Limb (tissue), 2 donors: Measurements from ENCODE around the gene FTSJ1.
"Not testable (repeated sequence)": the region's sequence is repeated elsewhere in the genome, so short reads cannot be mapped to it uniquely, and the experiment has no call there.

Source experiments
- DNase-seq, 2 donors: peaks; one replicate each; pipeline ENCODE4 v3.0.0-alpha.2; 2016; ENCODE audit errors: extremely low spot score in 2 of 2

FTSJ1 gene

DNA sequence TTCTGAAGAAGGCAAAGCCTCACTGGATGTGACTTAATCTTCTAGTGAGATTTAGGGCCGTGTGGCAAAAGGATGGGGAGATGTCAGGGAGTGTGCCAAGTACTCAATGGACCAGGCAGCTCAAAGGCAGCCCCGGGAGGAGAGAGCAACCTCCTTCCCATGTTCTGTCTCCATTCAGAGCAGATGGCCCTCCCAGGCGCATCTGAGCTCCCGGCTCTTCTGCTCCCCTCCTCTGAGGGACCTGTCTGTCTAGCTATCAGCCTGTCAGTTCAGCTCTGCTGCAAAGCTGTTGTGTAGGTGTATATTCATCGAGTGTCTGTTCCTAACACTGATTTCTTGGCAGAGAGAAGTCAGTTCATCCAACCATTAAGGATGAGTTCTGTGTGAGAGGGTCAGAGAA, 21.9 kb downstream of the FTSJ1 start:
- no peak for DNase-seq

- DNase-seq: no peak
Measured at GRCh38 chrX:48498374-48498809, 22.4 kb downstream of the FTSJ1 start.

- no peak for DNase-seq
Measured at GRCh38 chrX:48504261-48504660, 28.3 kb downstream of the FTSJ1 start.

- DNase-seq: no peak
Measured at GRCh38 chrX:48505481-48505880, 29.5 kb downstream of the FTSJ1 start.

DNA sequence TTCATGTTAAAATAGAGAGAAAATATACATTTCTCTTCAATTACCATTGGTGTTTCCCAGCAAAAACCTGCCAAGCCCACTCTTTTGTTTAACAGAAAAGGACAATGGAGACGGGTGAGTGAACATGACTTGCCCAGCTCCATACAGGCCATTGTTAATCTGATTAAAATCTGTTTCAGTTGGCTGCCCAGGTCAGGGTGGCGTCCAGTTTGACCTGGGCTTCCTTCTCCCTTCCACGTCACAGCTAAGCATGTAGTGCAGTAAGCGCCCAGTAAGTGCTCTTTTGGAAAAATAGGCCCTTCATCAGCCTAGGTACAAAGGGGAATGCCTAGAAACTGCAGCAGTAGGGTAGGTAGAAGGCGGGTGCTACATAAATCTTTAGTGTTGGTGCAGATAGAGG, 31.2 kb downstream of the FTSJ1 start:
- no peak for DNase-seq

DNA sequence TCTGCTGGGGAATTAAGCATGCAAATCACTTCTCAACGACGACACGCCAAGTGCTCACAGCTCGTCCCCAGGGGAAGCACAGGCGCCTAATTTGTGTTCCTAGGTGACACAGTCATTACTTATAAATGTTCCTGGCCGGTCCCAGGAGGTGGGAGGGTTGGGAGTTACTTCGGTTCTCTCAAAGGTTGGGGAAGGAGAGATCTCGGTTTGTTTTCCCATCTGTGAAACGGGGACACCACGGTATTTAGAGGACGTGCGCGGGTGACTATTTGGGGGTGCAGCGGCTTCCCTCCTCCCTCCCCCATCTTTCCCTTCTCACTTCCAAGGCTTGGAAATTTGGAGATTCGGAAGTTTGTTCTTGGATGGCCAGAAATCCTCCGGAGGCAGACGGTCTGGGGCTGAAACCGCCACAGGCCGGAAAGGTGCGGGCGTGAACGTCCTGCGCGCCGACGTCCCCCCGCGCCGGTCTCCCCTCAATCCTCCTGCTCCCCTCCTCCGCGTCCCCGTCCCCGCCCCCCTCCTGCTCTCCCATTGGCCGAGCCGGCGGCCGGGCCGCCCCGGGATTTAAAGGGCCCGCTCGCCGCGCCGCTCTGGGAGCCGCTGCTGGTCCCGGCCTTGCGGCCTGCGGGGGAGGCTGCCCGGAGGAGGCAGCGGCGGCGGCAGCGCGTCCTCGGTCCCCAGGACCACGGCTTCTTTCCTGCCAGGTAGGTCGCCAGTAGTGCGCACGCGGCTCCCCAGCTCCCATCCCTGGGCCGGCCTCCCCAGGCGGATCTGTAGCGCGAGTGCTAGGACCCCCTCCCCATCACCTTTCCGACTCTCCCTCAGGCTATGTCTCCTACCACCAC, 32.6 kb downstream of the FTSJ1 start, which contains the start of gene PORCN:
TSS of gene PORCN (plus strand) at position 593 of the 845 bp plus-strand sequence. CDS start 829 bp downstream, outside the sequence.
- peak; percentile 32 to 84 for DNase-seq

- DNase-seq: no peak
Measured at GRCh38 chrX:48509245-48509590, 33.2 kb downstream of the FTSJ1 start.

DNA sequence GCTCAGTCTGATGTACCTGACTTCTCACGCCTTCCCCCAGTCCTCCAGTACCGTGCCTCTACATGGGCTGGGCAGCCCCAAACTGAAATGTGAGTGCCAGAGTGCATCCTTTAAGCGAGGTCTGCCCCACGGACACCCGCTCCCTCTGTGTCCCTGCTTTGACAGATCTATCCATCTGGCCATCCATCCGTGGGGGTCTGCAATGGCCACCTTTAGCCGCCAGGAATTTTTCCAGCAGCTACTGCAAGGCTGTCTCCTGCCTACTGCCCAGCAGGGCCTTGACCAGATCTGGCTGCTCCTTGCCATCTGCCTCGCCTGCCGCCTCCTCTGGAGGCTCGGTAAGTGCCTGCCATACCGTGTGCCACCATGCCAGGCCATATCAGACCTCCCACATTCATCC, 33.6 kb downstream of the FTSJ1 start:
- DNase-seq: no peak

GRCh38 chrX:48511560-48511959, 35.6 kb downstream of the FTSJ1 start:
- no peak for DNase-seq

DNA sequence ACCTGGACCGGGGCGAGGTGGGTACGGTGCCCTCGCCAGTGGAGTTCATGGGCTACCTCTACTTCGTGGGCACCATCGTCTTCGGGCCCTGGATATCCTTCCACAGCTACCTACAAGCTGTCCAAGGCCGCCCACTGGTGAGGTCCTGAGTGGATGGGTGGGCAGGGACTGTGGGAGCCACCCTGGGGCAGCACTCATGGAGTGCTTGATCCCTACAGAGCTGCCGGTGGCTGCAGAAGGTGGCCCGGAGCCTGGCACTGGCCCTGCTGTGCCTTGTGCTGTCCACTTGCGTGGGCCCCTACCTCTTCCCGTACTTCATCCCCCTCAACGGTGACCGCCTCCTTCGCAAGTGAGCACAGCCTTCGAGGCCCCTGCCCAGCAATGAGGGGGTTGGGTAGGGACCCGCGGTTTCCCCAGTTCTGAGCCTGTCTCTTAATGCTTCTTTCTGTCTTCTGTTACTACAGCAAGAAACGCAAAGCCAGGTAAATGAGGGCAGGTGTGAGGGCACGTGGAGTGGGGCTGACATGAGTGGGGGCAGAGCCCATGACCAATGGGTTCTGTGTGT, 36.5 kb downstream of the FTSJ1 start:
- no peak for DNase-seq

- no peak for DNase-seq
Measured at GRCh38 chrX:48513670-48514069, 37.7 kb downstream of the FTSJ1 start.

GRCh38 chrX:48514126-48514806, 38.3 kb downstream of the FTSJ1 start:
- no peak for DNase-seq

DNA sequence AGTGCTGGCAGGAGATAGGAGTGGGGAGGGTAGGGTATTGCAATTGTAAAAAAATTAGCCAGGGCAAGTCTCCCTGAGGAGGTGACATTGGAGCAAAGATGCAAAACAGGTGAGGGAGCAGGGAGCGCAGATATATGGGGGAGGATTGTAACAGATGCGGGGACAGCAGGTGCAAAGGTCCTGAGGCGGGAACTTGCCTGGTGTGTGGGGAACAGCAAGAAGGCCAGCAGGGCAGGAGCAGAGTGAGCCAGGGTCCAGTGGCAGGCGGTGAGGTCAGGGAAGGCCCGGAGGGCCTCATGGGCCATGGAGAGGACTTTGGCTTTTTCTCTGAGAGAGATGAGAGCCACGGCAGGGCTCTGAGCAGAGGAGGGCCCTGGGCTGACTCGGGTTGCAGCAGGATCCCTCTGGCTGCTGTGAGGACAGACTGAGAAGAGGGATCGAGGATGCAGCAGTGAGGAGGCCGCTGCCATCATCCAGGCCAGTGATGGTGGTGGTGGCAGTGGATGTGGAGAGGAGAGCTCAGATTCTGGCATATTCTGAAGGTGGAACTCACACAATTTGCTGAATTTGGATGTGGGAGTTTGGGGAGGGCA, 39.0 kb downstream of the FTSJ1 start:
- no peak for DNase-seq

DNA sequence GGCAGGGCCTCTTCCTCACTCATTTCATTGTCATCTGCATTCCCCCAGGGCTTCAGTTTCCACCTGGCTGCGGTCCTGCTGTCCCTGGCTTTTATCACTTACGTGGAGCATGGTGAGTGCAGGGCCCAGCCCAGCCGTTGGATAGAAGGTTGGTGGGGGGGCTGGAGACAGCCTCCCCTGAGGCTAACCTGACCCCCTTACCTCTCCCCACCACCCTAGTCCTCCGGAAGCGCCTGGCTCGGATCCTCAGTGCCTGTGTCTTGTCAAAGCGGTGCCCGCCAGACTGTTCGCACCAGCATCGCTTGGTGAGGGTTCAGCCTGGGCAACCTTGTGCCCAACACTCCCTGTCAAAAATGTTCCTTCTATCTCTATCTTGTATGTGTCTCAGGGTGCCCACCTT, 39.8 kb downstream of the FTSJ1 start:
- no peak for DNase-seq

DNA sequence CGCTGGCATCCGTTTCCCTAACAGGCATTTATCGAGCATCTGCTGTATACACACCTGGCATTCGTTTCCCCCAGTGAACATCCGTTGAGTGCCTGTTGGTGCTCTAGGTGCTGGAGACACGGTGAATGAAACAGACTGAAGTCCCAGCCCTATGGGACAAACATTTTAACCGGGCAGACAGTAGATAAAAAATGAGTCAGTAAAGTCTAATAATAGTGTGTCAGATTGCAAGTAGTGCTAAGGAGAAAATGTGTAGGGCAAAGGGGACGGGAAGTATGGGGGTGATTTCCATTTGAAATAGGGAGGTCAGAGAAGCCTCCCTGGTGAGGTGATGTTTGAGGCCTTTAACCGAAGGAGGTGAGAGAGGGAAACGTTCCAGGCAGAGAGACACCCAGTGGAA, 40.3 kb downstream of the FTSJ1 start:
- DNase-seq: no peak

DNA sequence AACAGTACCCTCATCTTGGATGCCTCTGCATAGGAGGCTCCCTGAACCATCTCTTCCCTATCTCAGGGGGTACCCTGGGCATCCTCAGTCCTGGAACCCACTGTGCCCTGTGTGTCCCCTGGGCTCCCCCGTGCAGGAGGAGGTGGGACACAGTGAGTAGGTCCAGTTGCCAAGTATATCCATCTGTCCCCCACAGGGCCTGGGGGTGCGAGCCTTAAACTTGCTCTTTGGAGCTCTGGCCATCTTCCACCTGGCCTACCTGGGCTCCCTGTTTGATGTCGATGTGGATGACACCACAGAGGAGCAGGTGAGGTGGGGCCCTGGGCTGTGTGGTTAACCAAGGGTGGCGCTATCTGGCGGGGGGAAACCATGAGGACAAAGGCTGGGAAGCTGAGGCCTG, 41.0 kb downstream of the FTSJ1 start:
- no peak for DNase-seq

DNA sequence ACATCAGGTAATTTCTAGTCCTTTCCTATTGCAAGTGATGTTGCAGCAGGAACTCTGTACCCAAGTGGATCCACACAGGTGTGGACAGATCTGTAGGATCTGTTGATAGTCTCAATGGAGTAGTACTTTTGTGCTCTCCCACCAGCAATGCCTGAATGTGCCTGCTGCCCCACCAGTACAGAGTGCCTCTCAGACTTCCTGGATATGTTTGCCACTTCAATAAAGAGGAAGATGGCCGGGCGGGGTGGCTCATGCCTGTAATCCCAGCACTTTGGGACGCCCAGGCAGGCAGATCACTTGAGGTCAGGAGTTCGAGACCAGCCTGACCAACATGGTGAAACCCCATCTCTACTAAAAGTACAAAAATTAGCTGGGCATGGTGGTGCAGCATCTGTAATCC, 43.5 kb downstream of the FTSJ1 start:
- DNase-seq: not testable (repeated sequence)

DNA sequence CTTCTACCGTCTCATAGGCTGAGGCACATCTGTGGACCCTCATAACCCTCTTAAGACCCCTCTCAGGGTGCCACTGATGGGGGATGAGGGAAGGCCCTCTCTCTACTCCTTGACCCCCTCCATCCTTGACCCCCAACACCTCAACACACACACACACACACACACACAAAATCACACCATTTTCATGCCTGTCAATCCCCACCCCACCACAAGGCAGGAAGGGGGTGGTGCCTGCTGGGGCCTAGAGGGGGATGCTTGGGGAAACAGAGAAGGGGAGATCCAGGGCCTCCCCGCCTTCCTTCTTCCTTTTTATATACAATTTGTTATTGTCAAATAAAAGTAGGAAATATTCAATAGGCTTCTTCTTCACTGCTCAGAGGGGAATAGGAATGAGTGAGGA, 44.5 kb downstream of the FTSJ1 start:
- DNase-seq: no peak

DNA sequence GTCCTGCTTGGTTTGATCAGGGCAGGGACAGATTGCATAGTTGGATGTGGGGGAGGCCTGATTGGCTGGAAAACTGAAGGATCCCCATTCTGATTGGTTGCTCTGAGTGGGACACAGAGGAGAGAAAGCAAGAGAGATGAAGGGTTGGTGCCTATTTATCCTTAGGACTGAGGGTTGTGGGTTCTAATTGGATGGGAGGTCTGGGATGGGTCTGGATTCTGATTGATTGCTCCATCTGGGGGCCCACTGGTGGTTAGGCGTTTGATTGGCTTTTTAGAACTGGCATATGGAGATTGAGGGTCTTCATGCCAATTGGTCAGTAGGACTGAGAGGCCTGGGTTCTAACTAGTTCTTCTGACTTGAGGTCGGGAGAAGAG, 45.0 kb downstream of the FTSJ1 start:
- DNase-seq: no peak

- DNase-seq: peak; percentile 79 to 91
Measured at GRCh38 chrX:48521353-48522243, 45.6 kb downstream of the FTSJ1 start, which contains the start of gene EBP. Gene EBP, plus strand, starts transcription at chrX:48521808. Its CDS starts 1,964 bp downstream, at chrX:48523772.

GRCh38 chrX:48522291-48522690, 46.3 kb downstream of the FTSJ1 start:
- DNase-seq: no peak
